Natural killer cell treated with Interleukin-12 subunit alpha and Interleukin-12 subunit beta and Interleukin-15 and Interleukin-18, amount 100 ng/mL, for 72 hours (primary cell): ENCODE measurements around the gene EFNA2. TPM values are rescaled to one million over a fixed set of nuclear protein-coding genes. Genes with fewer than 3 reads are reported as not detected.
"Not testable (repeated sequence)": the region's sequence is repeated elsewhere in the genome, so short reads cannot be mapped to it uniquely, and the experiment has no call there.

Experiments used
- ATAC-seq, 2 donors: fragments of 150-1000 bp; cut with Tn5 transposase in 1 of 2; sonication (Bioruptor Pico), chemical (Tn5 transposase) in 1 of 2; 2 replicates each; pipeline ENCODE4 v1.10.0; 2021
- DNase-seq: peaks from one replicate; pipeline ENCODE4 v3.0.0; 2022; ENCODE audit warnings: low spot score
- H3K27ac Mint-ChIP-seq, 2 donors: 1 replicate in 1 of 2; 2 replicates in 1 of 2; pipeline ENCODE4 v1.8.0; 2022; ENCODE audit warnings: mixed read lengths in 2 of 2, mild to moderate bottlenecking in 1 of 2, moderate library complexity in 1 of 2
- H3K27me3 Mint-ChIP-seq, 2 donors: 1 replicate in 1 of 2; 2 replicates in 1 of 2; pipeline ENCODE4 v1.8.0; 2022; ENCODE audit warnings: mixed read lengths in 2 of 2
- H3K36me3 Mint-ChIP-seq: one replicate; pipeline ENCODE4 v1.8.0; 2022; ENCODE audit warnings: mixed read lengths
- H3K4me1 Mint-ChIP-seq, 2 donors: 1 replicate in 1 of 2; 2 replicates in 1 of 2; pipeline ENCODE4 v1.8.0; 2022; ENCODE audit warnings: low read depth in 2 of 2, mixed read lengths in 2 of 2, mild to moderate bottlenecking in 1 of 2
- H3K4me3 Mint-ChIP-seq: one replicate; pipeline ENCODE4 v1.8.0; 2022; ENCODE audit warnings: mixed read lengths
- H3K9me3 Mint-ChIP-seq: 2 replicates; pipeline ENCODE4 v1.8.0; 2022; ENCODE audit warnings: mixed read lengths
- total RNA-seq, 2 donors: library from RNA; stranded (reverse); gene quantifications; one replicate each; pipeline ENCODE4 v1.2.3, GENCODE V29; 2022

Gene EFNA2
- total RNA-seq, 2 donors from 2014 or later = not detected

DNA sequence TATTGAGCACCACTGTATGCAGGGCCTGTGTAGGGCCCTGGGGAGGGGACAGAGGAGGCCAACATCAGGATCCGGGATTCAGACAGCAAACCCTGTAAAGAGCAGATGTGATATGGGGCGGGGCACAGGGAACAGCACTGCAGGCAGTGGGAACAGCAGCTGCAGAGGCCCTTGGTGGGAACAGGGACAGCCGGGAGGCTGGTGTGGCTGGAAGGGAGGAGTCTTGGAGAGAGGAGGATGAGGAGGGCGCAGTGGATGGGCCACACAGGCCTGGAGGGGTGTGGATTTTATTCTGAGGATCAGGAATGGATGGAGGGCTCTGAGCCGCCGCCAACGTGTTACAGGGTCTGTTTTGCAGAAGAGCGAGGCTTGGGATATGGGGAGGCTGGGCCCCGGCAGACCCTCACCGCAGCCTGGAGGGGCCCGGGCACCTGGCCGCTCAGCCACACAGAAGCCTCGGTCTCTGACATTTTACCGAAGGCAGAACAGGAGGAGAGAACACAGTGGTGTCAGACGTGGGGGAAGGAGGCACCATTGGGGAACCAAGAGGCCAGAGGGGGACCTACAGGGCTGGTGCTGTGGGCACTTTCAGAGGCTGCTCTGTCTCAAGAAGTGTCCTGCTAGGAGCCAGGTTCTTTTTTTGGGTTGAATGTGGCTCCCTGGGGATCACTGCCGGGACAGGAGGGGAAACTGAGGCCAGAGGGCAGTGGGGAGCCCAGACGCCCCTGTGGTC is 6.9 kb downstream of the EFNA2 start:
- Mint-ChIP-seq H3K9me3 (no peaks in the 10 kb centered on the region), H3K27ac (no peak overlapping the region), H3K4me1 (peaks cover 0 to 2% of the 10 kb centered on the region in 2 donors), H3K4me3 (no peak overlapping the region), H3K36me3 (no peaks in the 10 kb centered on the region), H3K27me3 (peaks cover 0 to 10% of the 10 kb centered on the region in 2 donors)
- DNase-seq (no peak), ATAC-seq (no peak)

DNA sequence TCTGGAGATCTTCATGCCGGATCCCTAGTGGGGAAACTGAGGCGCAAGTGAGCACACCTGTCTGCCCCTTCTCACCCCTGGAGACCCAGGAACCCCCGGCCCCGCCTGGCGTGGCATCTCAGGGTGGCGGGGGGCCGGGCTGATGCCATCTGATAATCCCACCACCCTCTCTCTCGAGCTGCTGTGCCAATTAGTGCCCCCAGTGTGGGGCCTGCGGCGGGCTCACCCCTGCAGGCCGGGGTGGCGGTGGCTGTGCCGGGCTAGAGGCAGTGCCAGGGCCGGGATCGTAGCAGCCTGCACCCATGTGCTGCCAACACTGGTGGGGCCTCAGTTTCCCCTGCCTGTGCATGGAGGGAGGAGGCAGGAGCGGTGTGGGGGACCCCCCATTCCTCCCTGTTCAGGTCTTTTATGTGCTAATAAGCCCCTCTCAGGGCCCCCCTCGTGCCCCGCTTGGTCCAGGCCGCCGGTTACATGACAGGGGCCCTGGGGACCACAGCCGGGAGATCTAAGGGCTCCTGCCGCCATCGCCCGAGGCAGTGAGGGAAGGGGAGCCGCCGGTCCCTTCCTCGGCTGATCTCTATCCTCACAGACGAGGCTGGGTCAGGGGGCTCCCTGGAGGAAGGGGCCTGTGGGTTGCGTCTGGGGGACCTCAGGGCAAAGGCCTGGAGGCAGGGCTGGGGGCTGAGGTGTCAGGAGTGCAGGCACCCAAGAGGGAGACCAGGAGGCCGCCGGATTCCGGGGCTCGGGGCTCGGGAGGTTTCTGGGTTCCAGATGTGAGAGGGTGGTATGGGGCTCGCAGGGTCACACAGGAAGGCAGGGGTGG is 8.3 kb downstream of the EFNA2 start:
- H3K36me3 Mint-ChIP-seq = no peaks in the 10 kb centered on the region
- H3K4me3 Mint-ChIP-seq = no peak overlapping the region
- ATAC-seq (no peak), DNase-seq (no peak)
- H3K27ac Mint-ChIP-seq = no peak overlapping the region
- no peaks in the 10 kb centered on the region for H3K9me3 Mint-ChIP-seq
- peaks cover 0 to 10% of the 10 kb centered on the region in 2 donors for H3K27me3 Mint-ChIP-seq
- peaks cover 0 to 2% of the 10 kb centered on the region in 2 donors for H3K4me1 Mint-ChIP-seq

DNA sequence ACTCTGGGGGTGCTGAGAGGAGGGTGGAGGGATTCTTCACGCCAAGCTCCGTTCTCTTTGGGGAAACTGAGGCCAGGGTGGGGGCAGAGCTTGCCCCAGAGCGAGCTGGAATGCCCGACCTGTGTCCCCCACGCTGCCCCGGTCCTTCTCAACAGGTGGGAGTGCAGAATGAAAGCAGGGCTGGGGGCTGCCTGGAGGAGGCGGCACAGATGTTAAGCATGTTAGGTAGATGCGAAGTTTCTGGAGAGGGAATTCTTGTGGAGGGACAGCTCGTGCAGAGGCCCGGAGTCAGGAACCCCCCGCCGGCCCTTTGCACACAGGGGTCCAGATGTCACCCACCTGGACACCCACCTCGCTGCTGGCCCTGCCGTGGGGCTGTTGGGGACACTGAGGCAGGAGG is 9.0 kb downstream of the EFNA2 start:
- Mint-ChIP-seq H3K27ac (no peak overlapping the region), H3K4me3 (no peak overlapping the region), H3K36me3 (no peaks in the 10 kb centered on the region), H3K4me1 (peaks cover 0 to 2% of the 10 kb centered on the region in 2 donors), H3K9me3 (no peaks in the 10 kb centered on the region), H3K27me3 (peaks cover 0 to 7% of the 10 kb centered on the region in 2 donors)
- DNase-seq (no peak), ATAC-seq (no peak)

DNA sequence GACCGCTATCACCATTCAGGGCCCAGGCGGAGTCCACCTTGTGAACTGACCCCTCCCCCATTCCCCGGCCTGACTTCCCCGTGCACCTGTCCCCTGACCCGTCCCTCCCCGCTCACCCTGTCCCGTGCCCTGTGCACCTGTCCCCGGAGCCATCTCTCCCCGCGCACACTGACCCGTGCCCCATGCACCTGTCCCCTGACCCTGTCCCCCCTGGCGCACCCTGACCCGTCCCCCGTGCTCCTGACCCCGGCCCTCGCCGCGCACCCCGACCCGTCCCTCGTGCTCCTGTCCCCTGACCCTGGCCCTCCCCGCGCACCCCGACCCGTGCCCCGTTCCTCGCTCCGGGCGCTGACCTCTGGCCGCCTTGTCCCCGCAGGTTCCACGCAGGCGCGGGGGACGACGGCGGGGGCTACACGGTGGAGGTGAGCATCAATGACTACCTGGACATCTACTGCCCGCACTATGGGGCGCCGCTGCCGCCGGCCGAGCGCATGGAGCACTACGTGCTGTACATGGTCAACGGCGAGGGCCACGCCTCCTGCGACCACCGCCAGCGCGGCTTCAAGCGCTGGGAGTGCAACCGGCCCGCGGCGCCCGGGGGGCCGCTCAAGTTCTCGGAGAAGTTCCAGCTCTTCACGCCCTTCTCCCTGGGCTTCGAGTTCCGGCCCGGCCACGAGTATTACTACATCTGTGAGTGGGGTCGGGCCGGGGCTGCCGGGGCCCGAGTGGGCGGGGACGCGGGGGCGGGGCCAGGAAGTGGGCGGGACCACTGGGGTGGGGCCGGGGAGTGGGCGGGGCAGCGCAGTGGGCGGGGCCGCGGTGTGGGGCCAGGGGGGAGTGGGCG is 9.7 kb downstream of the EFNA2 start:
- Mint-ChIP-seq H3K4me3 (no peak overlapping the region), H3K36me3 (no peaks in the 10 kb centered on the region), H3K9me3 (no peaks in the 10 kb centered on the region), H3K4me1 (peaks cover 0 to 2% of the 10 kb centered on the region in 2 donors), H3K27ac (no peak overlapping the region), H3K27me3 (peaks cover 0 to 7% of the 10 kb centered on the region in 2 donors)
- DNase-seq = no peak
- ATAC-seq = peak; percentile 38 to 84

- Mint-ChIP-seq H3K27me3 (peaks cover 0 to 7% of the 10 kb centered on the region in 2 donors), H3K36me3 (no peaks in the 10 kb centered on the region), H3K27ac (no peak overlapping the region), H3K9me3 (no peaks in the 10 kb centered on the region), H3K4me1 (peaks cover 0 to 2% of the 10 kb centered on the region in 2 donors), H3K4me3 (no peak overlapping the region)
- no peak for ATAC-seq
- DNase-seq = no peak
Observed at GRCh38 chr19:1296078-1296477, 10.4 kb downstream of the EFNA2 start.

- H3K27me3 Mint-ChIP-seq = peaks cover 0 to 7% of the 10 kb centered on the region in 2 donors
- H3K36me3 Mint-ChIP-seq = no peaks in the 10 kb centered on the region
- ATAC-seq (no peak), DNase-seq (no peak)
- H3K4me1 Mint-ChIP-seq = peaks cover 0 to 2% of the 10 kb centered on the region in 2 donors
- no peak overlapping the region for H3K4me3 Mint-ChIP-seq
- no peak overlapping the region for H3K27ac Mint-ChIP-seq
- no peaks in the 10 kb centered on the region for H3K9me3 Mint-ChIP-seq
Observed at GRCh38 chr19:1296575-1297271, 11.1 kb downstream of the EFNA2 start.

GRCh38 chr19:1298235-1298634 is 12.6 kb downstream of the EFNA2 start:
- Mint-ChIP-seq H3K27me3 (peaks cover 0 to 3% of the 10 kb centered on the region in 2 donors), H3K27ac (no peak overlapping the region), H3K36me3 (no peaks in the 10 kb centered on the region), H3K9me3 (no peaks in the 10 kb centered on the region), H3K4me3 (no peak overlapping the region), H3K4me1 (peaks cover 0 to 2% of the 10 kb centered on the region in 2 donors)
- ATAC-seq (no peak), DNase-seq (no peak)

DNA sequence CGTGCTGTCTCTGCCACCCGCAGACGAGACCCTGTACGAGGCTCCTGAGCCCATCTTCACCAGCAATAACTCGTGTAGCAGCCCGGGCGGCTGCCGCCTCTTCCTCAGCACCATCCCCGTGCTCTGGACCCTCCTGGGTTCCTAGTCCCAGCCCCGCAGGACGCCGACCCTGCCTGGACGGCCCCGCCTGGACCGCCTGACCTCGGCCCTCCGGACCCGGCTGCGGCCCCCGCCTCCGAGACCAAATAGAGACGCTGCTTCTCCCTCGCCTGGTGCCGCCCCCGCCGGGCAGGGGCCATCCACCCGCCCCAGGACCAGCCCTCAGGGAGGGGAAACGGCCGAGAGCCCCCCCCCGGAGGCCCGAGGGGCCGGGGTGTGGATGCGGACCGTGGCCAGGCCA is 14.1 kb downstream of the EFNA2 start:
- no peak for ATAC-seq
- Mint-ChIP-seq H3K4me1 (no peaks in the 10 kb centered on the region), H3K36me3 (no peaks in the 10 kb centered on the region)

DNA sequence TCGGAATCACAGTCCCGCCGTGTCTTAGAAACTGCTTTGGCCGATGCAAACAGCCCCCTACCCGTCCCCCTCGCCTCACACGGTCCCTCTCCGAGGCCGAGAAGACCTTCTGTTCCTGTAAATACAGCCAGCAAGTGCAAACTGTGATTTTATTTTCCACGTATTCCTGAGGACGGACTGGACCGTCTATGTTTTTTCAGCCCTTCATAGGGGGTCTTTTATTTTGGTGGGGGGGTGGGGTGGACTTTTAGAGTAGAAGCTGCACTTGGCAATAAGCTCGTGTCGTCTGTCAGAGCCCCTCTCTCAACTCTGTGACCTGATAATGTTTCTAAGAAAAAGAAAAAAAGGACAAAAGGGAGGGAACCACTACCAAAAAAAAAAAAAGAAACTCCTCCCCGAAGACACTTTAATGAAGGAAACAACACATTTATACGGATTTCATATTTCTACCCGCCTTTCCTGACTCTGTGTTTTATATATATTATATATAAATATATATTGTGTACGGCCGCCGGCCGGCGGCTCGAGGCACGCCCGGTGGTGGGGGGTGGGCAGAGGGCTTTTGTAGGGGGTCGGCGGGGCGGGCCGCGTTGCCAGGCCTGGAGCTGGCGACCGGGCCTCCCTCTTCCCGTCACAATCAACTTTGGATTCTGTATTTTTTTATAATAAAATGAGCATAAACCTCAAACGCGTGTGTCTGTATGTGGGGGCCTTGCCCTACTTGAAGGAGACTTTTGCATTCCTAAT is 15.2 kb downstream of the EFNA2 start:
- H3K36me3 Mint-ChIP-seq = no peaks in the 10 kb centered on the region
- no peak for ATAC-seq
- H3K9me3 Mint-ChIP-seq = no peaks in the 10 kb centered on the region
- no peaks in the 10 kb centered on the region for H3K27me3 Mint-ChIP-seq
- H3K4me1 Mint-ChIP-seq = no peaks in the 10 kb centered on the region
- H3K27ac Mint-ChIP-seq = no peak overlapping the region
- no peak for DNase-seq
- no peak overlapping the region for H3K4me3 Mint-ChIP-seq

More for the DNA sequence above, 14.1 kb downstream of the EFNA2 start:
- DNase-seq = no peak
- Mint-ChIP-seq H3K27ac (no peak overlapping the region), H3K9me3 (no peaks in the 10 kb centered on the region), H3K27me3 (no peaks in the 10 kb centered on the region), H3K4me3 (no peak overlapping the region)

DNA sequence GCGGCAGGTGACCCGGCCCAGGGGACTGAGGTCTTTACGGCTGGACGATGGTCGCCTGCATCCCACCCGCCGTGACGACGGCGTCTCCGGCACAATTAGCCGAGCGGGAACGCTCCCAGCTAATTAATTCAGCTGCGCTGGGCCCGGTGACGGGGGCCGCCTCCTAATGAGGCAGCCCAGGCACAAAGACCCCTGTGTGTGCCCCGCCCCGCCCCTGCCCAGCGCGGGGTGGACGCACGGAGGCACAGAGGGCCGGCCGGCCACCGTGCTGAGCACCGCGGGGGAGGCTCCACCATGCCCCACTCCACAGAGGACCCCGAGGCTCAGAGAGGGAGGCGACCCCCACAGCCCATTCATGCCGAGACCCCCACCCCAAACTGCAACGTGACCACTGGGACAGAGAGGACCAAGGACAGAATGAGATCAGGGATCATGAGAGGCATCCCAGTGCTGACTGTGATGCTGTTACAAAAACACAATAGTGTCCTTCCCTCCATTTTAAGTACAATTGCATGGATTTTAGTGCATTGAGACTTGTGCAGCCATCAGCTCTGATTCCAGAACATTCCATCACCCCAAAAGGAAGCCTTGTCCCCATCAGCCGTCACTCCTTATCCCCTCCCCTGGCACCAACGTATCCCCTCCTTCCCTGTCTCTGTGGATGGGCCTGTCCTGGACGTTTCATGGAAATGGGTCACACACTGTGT is 17.0 kb downstream of the EFNA2 start:
- ATAC-seq = peak in 1 of 2 donors; percentile 39
- Mint-ChIP-seq H3K36me3 (no peaks in the 10 kb centered on the region), H3K9me3 (no peaks in the 10 kb centered on the region), H3K27ac (no peak overlapping the region), H3K4me1 (no peaks in the 10 kb centered on the region), H3K4me3 (no peak overlapping the region), H3K27me3 (no peaks in the 10 kb centered on the region)
- no peak for DNase-seq

DNA sequence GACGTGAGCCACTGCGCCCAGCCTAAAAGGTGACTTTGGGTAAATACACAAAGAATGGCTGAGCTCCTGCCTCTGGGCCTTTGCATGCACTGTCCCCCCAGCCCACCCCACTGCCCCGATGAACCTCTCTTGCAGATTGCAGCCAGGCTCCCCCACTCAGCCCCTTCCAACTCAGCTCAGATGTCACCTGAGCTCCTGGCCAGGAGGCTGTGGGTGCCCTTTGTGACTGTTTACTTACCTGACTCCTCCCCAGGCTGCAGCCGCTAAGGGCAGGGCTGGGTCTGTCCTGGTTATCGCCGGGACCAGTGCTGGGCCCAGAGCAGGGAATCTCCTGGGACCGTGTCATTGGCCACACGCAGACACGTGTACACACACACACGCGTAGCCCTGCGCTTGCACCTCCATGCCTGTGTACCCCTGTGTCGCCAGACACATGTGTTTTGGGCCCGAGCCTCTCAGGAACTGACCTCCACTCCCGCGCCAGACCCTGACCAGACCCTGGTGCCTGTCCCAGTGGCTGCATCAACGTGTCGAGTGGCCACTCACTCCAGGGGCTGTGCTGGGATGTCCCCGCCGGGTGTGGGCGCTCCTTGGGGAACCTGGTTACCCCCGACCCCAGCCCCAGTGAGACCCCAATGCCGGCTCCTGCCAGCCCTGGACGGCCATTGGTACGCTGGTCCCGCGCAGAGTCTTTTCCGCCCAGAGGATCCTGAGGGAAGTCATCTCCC is 18.7 kb downstream of the EFNA2 start:
- Mint-ChIP-seq H3K4me1 (no peaks in the 10 kb centered on the region), H3K36me3 (no peaks in the 10 kb centered on the region), H3K27me3 (no peaks in the 10 kb centered on the region), H3K27ac (no peak overlapping the region), H3K9me3 (no peaks in the 10 kb centered on the region), H3K4me3 (no peak overlapping the region)
- DNase-seq = no peak
- ATAC-seq = peak in 1 of 2 donors; percentile 21

GRCh38 chr19:1305354-1305753 is 19.7 kb downstream of the EFNA2 start:
- not testable (repeated sequence) for H3K9me3 Mint-ChIP-seq, H3K27ac Mint-ChIP-seq, ATAC-seq, H3K36me3 Mint-ChIP-seq, DNase-seq, H3K4me1 Mint-ChIP-seq, H3K4me3 Mint-ChIP-seq, H3K27me3 Mint-ChIP-seq
